GM19372 (cell line): ENCODE data around the gene F7.

Experiments used
- ATAC-seq: cut with Tn5 transposase; IDR thresholded peaks from one replicate; pipeline ENCODE4 v1.9.1; 2021; ENCODE audit warnings: mild to moderate bottlenecking, low read depth, moderate library complexity; ENCODE audit not compliant: unreplicated experiment

The F7 gene

GRCh38 chr13:113116206-113116800, 10.7 kb downstream of the F7 start:
- ATAC-seq: no peak

- no peak for ATAC-seq
Measured at GRCh38 chr13:113116871-113117271, 11.3 kb downstream of the F7 start.

- ATAC-seq: no peak
Measured at GRCh38 chr13:113117335-113117872, 11.8 kb downstream of the F7 start.

GRCh38 chr13:113117911-113118260, 12.3 kb downstream of the F7 start:
- no peak for ATAC-seq

GRCh38 chr13:113118261-113119021, 12.8 kb downstream of the F7 start:
- no peak for ATAC-seq

- ATAC-seq: no peak
Measured at GRCh38 chr13:113119166-113119821, 13.7 kb downstream of the F7 start.

- no peak for ATAC-seq
Measured at GRCh38 chr13:113119822-113120189, 14.2 kb downstream of the F7 start.

- no peak for ATAC-seq
Measured at GRCh38 chr13:113120300-113121182, 14.9 kb downstream of the F7 start.

GRCh38 chr13:113121183-113121927, 15.8 kb downstream of the F7 start:
- no peak for ATAC-seq

GRCh38 chr13:113121928-113122471, 16.4 kb downstream of the F7 start:
- ATAC-seq: no peak

- no peak for ATAC-seq
Measured at GRCh38 chr13:113122550-113123225, 17.1 kb downstream of the F7 start, which contains the start of gene F10. Gene F10, plus strand, starts transcription at chr13:113122799. Its CDS starts 57 bp downstream, at chr13:113122856.

GRCh38 chr13:113123226-113124201, 17.9 kb downstream of the F7 start:
- ATAC-seq: no peak

GRCh38 chr13:113124211-113124970, 18.8 kb downstream of the F7 start:
- ATAC-seq: no peak

- no peak for ATAC-seq
Measured at GRCh38 chr13:113125506-113126264, 20.1 kb downstream of the F7 start.

GRCh38 chr13:113126265-113127150, 20.9 kb downstream of the F7 start:
- no peak for ATAC-seq
